ENCODE results near the gene LST1.
A peak's percentile ranks its signal among the peaks of the same experiment; 100 is the strongest.

GRCh38 chr6:31575335-31575901 lies 10.7 kb upstream of the LST1 start, which contains the start of gene TNF:
- peak in 1 of 2 donors; percentile 37 for TF ChIP-seq POLR2A (IDR thresholded peaks at IDR 0.05)
- TF ChIP-seq CTCF (IDR thresholded peaks at IDR 0.05), result no peak

Measured in suprapubic skin (tissue), 3 donors.